Left forelimb (tissue), 1 donor: ENCODE results near the gene NODAL.

ENCODE experiments used
- DNase-seq: peaks from one replicate; pipeline ENCODE4 v3.0.0-alpha.2; 2018; ENCODE audit warnings: low spot score

NODAL gene

GRCh38 chr10:70432561-70433263, 8.8 kb downstream of the NODAL start:
- DNase-seq: no peak

- no peak for DNase-seq
These were observed 9.4 kb downstream of the NODAL start for GRCh38 chr10:70432101-70432500.

- no peak for DNase-seq
These were observed 10.7 kb downstream of the NODAL start for GRCh38 chr10:70430493-70431445.

DNA sequence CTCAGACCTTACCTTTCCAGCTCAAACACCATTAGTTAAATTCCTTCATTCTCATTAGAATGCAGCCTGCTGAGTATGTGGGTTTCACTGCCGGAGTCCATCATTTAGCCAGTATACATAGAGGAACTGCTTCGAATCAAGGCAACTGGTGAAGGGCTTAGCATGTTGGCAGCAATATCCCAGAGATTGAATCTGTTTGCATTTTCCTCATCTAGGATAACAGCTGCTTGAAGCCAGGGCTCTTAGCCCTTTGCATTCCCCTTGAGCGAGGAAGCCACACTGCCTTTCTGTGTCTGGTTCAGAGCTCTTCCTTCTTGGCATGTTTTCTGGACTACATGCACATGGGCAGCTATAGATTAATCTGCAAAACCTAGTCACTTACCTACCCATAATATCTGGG, 14.7 kb downstream of the NODAL start:
- DNase-seq: no peak

- no peak for DNase-seq
These were observed 16.4 kb downstream of the NODAL start for GRCh38 chr10:70425096-70425495.

GRCh38 chr10:70424320-70424719, 17.2 kb downstream of the NODAL start:
- DNase-seq: no peak

DNA sequence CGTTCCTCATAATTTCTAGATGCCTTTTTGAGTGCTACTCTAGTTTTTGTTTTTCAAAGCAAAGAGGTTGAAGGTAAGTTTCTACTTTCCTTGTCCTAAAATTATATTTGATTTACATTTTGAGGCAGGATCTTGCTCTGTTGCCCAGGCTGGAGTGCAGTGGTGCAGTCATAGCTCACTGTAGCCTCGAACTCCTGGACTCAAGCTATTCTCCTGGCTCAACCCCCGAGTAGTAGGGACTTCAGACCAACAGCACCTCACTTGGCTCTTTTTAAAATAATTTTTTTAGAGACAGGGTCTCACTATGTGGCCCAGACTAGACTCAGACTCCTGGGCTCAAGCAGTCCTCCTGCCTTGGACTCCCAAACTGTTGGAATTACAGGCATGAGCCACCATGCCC, 22.8 kb downstream of the NODAL start:
- DNase-seq: no peak

DNA sequence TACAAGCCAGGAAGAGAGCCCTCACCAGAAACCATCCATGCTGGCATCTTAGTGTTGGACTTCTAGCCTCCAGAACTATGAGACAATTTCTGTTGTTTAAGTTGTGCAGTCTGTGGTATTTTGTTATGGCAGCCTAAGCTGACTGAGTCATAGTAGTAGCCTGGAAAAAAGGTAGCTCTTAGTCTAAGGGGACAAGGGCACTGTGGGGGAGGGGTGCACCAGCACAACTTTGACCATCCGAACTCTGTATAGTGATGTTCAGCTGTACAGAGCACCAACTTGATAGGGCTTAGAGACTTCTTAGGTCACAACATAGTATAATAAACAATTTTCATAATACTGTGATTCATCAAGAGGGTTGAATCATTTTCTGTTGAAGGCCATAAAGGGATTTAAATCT, 23.3 kb downstream of the NODAL start:
- no peak for DNase-seq

- DNase-seq: no peak
These were observed 23.9 kb downstream of the NODAL start for GRCh38 chr10:70417568-70417967.

DNA sequence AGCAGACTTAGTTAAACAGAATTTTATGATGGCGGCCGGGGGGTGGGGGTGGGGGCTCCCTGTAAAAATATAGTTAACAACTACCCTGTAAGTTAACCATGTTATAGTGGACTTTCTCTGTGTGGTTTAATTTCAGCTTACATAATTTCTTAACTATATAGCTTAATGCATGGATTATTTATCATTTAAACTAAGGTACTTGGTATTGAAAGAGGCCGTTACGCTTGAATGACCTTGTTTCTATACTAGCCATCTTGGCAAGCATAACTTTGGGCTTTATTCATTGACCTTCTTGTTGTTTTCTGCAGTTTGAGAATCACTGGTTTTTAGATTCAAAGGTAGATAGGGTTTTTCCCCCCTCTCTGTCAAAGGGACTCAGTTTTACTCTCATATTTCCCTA, 29.1 kb downstream of the NODAL start:
- no peak for DNase-seq

DNA sequence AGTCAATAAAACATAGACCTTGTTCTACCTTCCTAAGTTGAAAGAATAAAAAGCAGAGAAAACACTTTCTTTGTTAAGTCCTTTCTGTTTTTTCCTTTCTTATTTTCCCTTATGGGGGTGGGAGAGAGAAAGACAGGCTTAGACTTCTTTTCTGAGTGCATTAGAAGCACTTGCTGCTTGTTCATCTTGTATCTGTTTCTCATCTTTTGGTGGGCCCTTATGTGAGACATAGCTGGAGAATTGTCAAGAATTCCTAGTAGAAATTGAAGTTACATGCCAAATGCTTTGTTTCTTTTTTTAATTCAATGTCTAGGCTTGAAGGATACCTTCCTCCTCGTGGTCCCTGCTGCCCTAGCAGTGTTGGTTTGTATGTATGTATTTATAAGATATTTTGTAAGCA, 30.9 kb downstream of the NODAL start:
- DNase-seq: no peak

DNA sequence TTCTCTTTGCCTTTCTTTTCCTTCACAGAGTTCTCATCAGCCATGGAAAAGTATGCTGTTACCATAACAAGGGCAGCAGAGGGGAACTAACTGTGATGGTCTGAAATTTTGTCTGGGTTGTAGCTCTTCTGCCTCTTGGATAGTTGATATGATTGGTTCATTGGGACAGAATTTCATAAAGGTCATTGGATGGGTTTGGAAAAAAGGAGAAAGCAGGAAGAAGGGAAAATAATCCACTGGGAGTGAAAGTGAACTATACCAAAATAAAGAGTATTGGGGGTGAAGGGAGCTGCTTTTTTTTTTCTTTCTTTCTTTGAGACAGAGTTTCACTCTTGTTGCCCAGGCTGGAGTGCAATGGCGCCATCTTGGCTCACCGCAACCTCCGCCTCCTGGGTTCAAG, 31.7 kb downstream of the NODAL start:
- no peak for DNase-seq

DNA sequence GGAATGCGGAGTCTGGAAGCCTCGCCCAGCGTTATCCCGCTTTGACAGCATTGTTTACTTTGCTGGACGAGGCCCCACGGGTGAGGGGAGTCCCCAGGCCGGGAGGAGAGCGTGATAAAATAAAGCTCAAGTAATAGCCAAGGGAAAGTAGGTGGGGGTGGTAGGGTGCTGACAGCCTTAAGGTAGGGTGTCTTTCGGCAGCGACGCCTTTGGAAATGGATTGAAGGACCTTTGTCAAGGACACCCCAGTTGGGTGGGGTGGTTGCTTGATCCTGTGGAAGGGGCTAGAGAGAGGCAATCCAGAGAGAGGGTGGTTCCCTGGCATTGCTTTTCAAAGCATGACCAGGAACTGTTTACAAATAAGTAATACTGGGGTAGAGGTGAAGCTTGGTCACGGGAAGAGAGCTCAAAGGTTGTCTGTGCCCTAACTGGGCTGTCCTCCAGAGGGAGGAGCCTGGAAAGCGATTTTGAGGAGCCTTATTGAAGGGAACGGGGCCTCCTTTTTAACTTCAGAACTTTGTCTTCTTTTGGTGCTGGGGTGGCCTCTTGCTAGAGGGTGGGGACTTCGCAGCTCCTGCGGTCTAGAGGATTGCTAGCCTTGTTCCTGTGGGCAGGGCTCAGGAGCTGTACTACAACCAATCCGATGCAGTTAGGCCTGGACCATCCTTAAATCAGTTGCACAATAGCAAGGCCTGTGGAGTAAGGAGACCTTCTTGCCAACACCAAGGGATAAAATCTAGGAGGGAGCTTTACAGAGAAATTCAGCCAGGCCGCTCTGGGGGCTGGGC, 36.2 kb downstream of the NODAL start:
- DNase-seq: peak; percentile 75

- DNase-seq: no peak
These were observed 36.8 kb downstream of the NODAL start for GRCh38 chr10:70404787-70405036.

- peak; percentile 100 for DNase-seq
These were observed 37.3 kb downstream of the NODAL start, which contains the start of gene EIF4EBP2 for GRCh38 chr10:70404036-70404786. EIF4EBP2 (plus strand) TSS chr10:70404145; CDS start chr10:70404402, 257 bp downstream.

- DNase-seq: no peak
These were observed 37.9 kb downstream of the NODAL start for GRCh38 chr10:70403483-70404035.

DNA sequence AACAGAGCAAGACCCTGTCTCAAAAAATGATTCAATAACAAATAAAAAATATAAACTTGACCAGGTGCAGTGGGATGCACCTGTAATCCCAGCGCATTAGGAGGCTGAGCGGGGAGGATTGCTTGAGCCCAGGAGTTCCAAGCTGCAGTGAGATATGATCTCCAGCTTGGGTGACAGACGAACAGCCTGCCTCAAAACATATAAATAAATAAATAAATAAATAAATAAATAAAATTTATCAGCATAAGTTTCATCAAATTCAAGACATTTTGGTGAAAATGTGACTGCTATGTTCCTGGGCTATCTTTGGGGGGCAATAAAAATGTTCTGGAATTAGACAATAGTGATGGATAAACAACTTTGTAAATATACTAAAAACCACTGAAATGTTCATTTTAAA, 42.3 kb downstream of the NODAL start:
- DNase-seq: no peak

DNA sequence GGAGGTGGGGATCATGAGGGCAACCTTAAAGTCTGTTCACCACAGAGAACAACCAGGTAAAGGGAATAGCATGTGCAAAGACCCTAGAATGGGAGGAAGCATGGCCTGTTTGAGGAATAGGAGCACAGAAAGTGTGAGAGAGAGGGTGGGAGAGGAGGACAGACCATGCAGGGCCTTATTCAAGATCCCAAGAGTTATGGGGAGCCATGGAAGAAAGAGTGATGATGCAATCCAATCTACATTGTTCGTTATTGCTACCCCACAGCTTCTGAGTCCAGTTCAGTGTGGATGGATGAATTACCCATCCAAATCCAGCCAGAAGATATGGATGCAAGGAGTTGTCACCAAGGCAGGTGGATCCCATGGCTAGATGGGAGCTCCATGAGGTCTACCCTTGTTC, 45.3 kb downstream of the NODAL start:
- DNase-seq: no peak

GRCh38 chr10:70391654-70392053, 49.8 kb downstream of the NODAL start:
- no peak for DNase-seq
